SK-N-SH treated with all-trans-retinoic acid at 6 μM for 48 hours (cell line): ENCODE results near the gene CHST2.

Source experiments
- ATAC-seq: fragments of 200-7000 bp; cut with Tn5 transposase; 3 replicates; pipeline ENCODE4 v1.9.1; 2020; ENCODE audit warnings: mild to moderate bottlenecking, moderate library complexity
- ARNTL ChIP-seq: fragments of 450-650 bp; formaldehyde crosslinking; IDR thresholded peaks from 2 replicates; pipeline ENCODE4 v1.5.0; 2020; ENCODE audit warnings: low read depth, mild to moderate bottlenecking, moderate library complexity, borderline replicate concordance
- BACH2 ChIP-seq: fragments of 250-450 bp; sonication (Bioruptor Pico); IDR thresholded peaks from 2 replicates; pipeline ENCODE4 v1.9.0; 2021; ENCODE audit warnings: mild to moderate bottlenecking, borderline replicate concordance
- CSDC2 ChIP-seq: fragments of 250-450 bp; sonication (Bioruptor Pico); IDR thresholded peaks from 2 replicates; pipeline ENCODE4 v1.5.0; 2020; ENCODE audit warnings: mild to moderate bottlenecking, moderate library complexity
- ESRRG ChIP-seq: fragments of 250-450 bp; sonication (Bioruptor Pico); IDR thresholded peaks from 2 replicates; pipeline ENCODE4 v1.6.1; 2021; ENCODE audit warnings: mild to moderate bottlenecking
- GLIS3 ChIP-seq: fragments of 250-450 bp; sonication (Bioruptor Pico); IDR thresholded peaks from 2 replicates; pipeline ENCODE4 v1.5.0; 2020; ENCODE audit warnings: mild to moderate bottlenecking, moderate library complexity
- ISL1 ChIP-seq: fragments of 250-450 bp; sonication (Bioruptor Pico); IDR thresholded peaks from 2 replicates; pipeline ENCODE4 v2.1.2; 2022; ENCODE audit warnings: mild to moderate bottlenecking, moderate library complexity
- OSR1 ChIP-seq: fragments of 250-450 bp; sonication (Bioruptor Pico); IDR thresholded peaks from 2 replicates; pipeline ENCODE4 v1.8.0; 2022; ENCODE audit warnings: moderate library complexity, mild to moderate bottlenecking, inconsistent platforms
- PPARA ChIP-seq: fragments of 250-450 bp; sonication (Bioruptor Pico); IDR thresholded peaks from 2 replicates; pipeline ENCODE4 v1.5.0; 2020; ENCODE audit warnings: mild to moderate bottlenecking, borderline replicate concordance
- RARB ChIP-seq: fragments of 250-450 bp; sonication (Bioruptor Pico); IDR thresholded peaks from 2 replicates; pipeline ENCODE4 v1.8.0; 2021; ENCODE audit warnings: mild to moderate bottlenecking, moderate library complexity
- SNAI2 ChIP-seq: fragments of 250-450 bp; sonication (Bioruptor Pico); IDR thresholded peaks from 2 replicates; pipeline ENCODE4 v1.5.0; 2020; ENCODE audit warnings: mild to moderate bottlenecking, moderate library complexity
- TCF4 ChIP-seq: fragments of 250-450 bp; sonication (Bioruptor Pico); IDR thresholded peaks from 2 replicates; pipeline ENCODE4 v1.8.0; 2021; ENCODE audit warnings: mild to moderate bottlenecking, moderate library complexity, borderline replicate concordance
- TOX ChIP-seq: fragments of 250-450 bp; sonication (Bioruptor Pico); IDR thresholded peaks from 2 replicates; pipeline ENCODE4 v1.8.0; 2021; ENCODE audit warnings: mild to moderate bottlenecking, moderate library complexity, borderline replicate concordance
- ZC3H10 ChIP-seq: fragments of 250-450 bp; sonication (Bioruptor Pico); IDR thresholded peaks from 2 replicates; pipeline ENCODE4 v1.5.1; 2021; ENCODE audit warnings: mild to moderate bottlenecking, moderate library complexity
- ZFP3 ChIP-seq: fragments of 250-450 bp; sonication (Bioruptor Pico); IDR thresholded peaks from 2 replicates; pipeline ENCODE4 v1.5.0; 2020; ENCODE audit warnings: mild to moderate bottlenecking, moderate library complexity
- ZFP30 ChIP-seq: fragments of 450-650 bp; formaldehyde crosslinking; IDR thresholded peaks from 2 replicates; pipeline ENCODE4 v1.5.0; 2022; ENCODE audit warnings: mild to moderate bottlenecking, moderate library complexity
- ZNF565 ChIP-seq: fragments of 450-650 bp; formaldehyde crosslinking; conservative IDR thresholded peaks from 2 replicates; pipeline ENCODE4 v1.5.0; 2020; ENCODE audit warnings: low read depth, mild to moderate bottlenecking, moderate library complexity
- ZNF70 ChIP-seq: fragments of 450-650 bp; formaldehyde crosslinking; IDR thresholded peaks from 2 replicates; pipeline ENCODE4 v1.5.0; 2020; ENCODE audit warnings: mild to moderate bottlenecking, moderate library complexity
- ZNF8 ChIP-seq: fragments of 450-650 bp; formaldehyde crosslinking; IDR thresholded peaks from 2 replicates; pipeline ENCODE4 v1.5.0; 2020; ENCODE audit warnings: mild to moderate bottlenecking, moderate library complexity
- TF ChIP-seq, protein P1 (sequence below): fragments of 250-450 bp; sonication (Bioruptor Pico); IDR thresholded peaks from 2 replicates; pipeline ENCODE4 v1.8.0; 2021; ENCODE audit warnings: low read depth, mild to moderate bottlenecking, moderate library complexity, borderline replicate concordance
- TF ChIP-seq, protein P2 (sequence below): fragments of 250-450 bp; sonication (Bioruptor Pico); IDR thresholded peaks from 2 replicates; pipeline ENCODE4 v1.5.1; 2021; ENCODE audit warnings: mild to moderate bottlenecking, moderate library complexity
- TF ChIP-seq, protein P3 (sequence below): fragments of 250-450 bp; sonication (Bioruptor Pico); IDR thresholded peaks from 2 replicates; pipeline ENCODE4 v1.5.1; 2020; ENCODE audit warnings: low read depth, mild to moderate bottlenecking, moderate library complexity
- TF ChIP-seq, protein P4 (sequence below): fragments of 250-450 bp; sonication (Bioruptor Pico); IDR thresholded peaks from 2 replicates; pipeline ENCODE4 v1.8.0; 2020; ENCODE audit warnings: mild to moderate bottlenecking, moderate library complexity, borderline replicate concordance
- TF ChIP-seq, protein P5 (sequence below): fragments of 250-450 bp; sonication (Bioruptor Pico); IDR thresholded peaks from 2 replicates; pipeline ENCODE4 v1.5.0; 2020; ENCODE audit warnings: mild to moderate bottlenecking, moderate library complexity

The CHST2 gene

DNA sequence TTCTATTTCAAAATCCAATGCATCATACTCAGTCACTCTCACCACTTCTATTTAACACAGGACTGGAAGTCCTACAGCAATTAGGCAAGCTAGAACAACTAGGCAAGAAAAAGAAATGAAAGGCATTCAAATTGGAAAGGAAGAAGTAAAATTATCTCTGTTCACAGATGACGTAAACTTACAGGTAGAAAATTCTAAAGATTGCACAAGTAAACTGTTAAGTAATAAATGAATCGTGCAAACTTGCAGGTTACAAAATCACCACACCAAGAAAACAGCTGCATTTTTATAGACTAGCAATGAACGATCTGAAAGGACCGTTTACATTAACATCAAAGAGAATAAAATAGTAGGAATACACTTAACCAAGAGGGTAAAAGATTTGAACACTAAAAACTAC lies 36.2 kb downstream of the CHST2 start:
- ATAC-seq = no peak
- TF ChIP-seq ARNTL (CRISPR knock-in tag) (no peak), PPARA (no peak), GLIS3 (CRISPR knock-in tag) (no peak), CSDC2 (CRISPR knock-in tag) (no peak), TOX (CRISPR knock-in tag) (no peak), ZNF8 (no peak)

DNA sequence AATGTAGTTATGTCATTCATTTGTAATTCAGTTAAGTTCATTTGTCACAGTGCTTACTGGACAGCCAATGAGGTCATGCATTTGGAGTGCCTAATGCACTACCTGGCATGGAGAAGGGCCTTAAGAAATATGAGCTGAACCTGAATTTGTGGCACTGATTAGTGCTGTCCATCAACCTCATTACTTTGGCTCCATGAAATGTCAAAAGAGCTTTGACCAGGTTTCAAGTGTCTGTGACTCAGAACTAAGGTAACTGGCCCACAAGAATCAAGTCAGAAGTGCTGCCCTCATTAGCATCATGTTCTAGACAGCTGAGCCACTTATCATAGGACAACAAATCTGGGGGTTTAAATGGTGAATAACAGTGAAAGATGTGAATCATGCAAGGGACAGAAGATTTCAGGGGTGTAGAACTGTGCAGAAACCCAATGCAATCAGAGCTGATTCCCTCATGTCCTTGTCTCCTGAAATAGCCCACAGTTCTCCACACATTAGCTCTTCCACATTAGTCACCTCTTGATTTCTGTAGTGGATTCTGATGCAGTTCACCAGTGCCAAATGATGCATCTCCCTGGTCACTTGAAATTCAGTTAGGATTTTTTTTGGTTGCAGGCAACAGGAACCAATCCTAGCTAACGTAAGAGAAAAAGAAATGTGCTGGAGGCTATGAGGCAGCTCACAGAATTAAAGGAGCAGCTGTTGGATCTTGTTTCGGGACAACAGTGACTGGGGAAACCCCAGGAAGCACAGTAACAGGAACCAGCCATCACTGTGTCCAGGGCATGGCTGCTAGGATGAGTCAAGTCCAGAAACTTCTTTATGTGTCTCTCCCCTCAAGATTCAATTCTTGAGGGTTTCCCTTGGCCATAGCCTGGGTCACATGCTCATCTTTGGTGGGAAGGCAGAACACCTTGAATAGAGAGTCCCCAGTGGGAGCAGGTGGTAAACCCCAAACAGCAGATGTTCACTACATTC lies 38.7 kb downstream of the CHST2 start:
- ATAC-seq = peak; percentile 68
- TF ChIP-seq ZFP30 (CRISPR knock-in tag) (no peak), ZNF70 (no peak), ESRRG (no peak), CSDC2 (CRISPR knock-in tag) (no peak), ARNTL (CRISPR knock-in tag) (no peak), ZC3H10 (no peak), PPARA (no peak), TOX (CRISPR knock-in tag) (no peak), TCF4 (CRISPR knock-in tag) (no peak), ISL1 (CRISPR knock-in tag) (no peak; the same call in 1 of the 2 replicates), GLIS3 (CRISPR knock-in tag) (no peak), ZNF8 (no peak), ZNF565 (CRISPR knock-in tag) (no peak), OSR1 (CRISPR knock-in tag) (no peak), BACH2 (CRISPR knock-in tag) (no peak)
- TF ChIP-seq, protein P1, sequence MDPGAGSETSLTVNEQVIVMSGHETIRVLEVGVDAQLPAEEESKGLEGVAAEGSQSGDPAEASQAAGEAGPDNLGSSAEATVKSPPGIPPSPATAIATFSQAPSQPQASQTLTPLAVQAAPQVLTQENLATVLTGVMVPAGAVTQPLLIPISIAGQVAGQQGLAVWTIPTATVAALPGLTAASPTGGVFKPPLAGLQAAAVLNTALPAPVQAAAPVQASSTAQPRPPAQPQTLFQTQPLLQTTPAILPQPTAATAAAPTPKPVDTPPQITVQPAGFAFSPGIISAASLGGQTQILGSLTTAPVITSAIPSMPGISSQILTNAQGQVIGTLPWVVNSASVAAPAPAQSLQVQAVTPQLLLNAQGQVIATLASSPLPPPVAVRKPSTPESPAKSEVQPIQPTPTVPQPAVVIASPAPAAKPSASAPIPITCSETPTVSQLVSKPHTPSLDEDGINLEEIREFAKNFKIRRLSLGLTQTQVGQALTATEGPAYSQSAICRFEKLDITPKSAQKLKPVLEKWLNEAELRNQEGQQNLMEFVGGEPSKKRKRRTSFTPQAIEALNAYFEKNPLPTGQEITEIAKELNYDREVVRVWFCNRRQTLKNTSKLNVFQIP (CRISPR knock-in tag) = no peak
- TF ChIP-seq, protein P2, sequence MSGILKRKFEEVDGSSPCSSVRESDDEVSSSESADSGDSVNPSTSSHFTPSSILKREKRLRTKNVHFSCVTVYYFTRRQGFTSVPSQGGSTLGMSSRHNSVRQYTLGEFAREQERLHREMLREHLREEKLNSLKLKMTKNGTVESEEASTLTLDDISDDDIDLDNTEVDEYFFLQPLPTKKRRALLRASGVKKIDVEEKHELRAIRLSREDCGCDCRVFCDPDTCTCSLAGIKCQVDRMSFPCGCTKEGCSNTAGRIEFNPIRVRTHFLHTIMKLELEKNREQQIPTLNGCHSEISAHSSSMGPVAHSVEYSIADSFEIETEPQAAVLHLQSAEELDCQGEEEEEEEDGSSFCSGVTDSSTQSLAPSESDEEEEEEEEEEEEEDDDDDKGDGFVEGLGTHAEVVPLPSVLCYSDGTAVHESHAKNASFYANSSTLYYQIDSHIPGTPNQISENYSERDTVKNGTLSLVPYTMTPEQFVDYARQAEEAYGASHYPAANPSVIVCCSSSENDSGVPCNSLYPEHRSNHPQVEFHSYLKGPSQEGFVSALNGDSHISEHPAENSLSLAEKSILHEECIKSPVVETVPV = no peak
- TF ChIP-seq, protein P3, sequence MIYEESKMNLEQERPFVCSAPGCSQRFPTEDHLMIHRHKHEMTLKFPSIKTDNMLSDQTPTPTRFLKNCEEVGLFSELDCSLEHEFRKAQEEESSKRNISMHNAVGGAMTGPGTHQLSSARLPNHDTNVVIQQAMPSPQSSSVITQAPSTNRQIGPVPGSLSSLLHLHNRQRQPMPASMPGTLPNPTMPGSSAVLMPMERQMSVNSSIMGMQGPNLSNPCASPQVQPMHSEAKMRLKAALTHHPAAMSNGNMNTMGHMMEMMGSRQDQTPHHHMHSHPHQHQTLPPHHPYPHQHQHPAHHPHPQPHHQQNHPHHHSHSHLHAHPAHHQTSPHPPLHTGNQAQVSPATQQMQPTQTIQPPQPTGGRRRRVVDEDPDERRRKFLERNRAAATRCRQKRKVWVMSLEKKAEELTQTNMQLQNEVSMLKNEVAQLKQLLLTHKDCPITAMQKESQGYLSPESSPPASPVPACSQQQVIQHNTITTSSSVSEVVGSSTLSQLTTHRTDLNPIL (CRISPR knock-in tag) = no peak
- TF ChIP-seq, protein P4, sequence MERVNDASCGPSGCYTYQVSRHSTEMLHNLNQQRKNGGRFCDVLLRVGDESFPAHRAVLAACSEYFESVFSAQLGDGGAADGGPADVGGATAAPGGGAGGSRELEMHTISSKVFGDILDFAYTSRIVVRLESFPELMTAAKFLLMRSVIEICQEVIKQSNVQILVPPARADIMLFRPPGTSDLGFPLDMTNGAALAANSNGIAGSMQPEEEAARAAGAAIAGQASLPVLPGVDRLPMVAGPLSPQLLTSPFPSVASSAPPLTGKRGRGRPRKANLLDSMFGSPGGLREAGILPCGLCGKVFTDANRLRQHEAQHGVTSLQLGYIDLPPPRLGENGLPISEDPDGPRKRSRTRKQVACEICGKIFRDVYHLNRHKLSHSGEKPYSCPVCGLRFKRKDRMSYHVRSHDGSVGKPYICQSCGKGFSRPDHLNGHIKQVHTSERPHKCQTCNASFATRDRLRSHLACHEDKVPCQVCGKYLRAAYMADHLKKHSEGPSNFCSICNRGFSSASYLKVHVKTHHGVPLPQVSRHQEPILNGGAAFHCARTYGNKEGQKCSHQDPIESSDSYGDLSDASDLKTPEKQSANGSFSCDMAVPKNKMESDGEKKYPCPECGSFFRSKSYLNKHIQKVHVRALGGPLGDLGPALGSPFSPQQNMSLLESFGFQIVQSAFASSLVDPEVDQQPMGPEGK (CRISPR knock-in tag) = no peak

DNA sequence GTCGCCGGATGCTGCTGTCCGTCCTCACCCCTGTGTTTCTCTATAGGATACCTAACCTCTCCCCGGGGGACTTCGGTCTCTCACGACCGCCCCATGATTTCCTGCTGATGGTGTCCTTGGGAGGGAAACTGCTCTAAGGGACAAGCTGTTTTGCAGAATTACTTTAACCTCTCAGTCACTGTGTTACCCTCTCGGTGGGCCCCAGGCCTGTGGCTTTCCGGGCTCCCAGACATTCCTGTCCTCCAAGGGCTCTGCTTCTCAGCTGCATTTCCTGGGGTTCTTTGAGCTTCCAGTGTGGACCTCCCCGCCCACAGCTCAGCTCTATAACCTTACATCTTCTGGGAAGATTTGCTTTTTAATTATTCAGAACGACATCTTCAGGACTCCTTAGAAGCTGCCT lies 40.9 kb downstream of the CHST2 start:
- ATAC-seq = no peak
- TF ChIP-seq ESRRG (no peak), RARB (CRISPR knock-in tag) (no peak), ZFP3 (CRISPR knock-in tag) (no peak), SNAI2 (CRISPR knock-in tag) (no peak), ZFP30 (CRISPR knock-in tag) (no peak), ZNF8 (no peak)
- TF ChIP-seq, protein P4 (CRISPR knock-in tag) = no peak
- TF ChIP-seq, protein P3 (CRISPR knock-in tag) = no peak
- TF ChIP-seq, protein P5, sequence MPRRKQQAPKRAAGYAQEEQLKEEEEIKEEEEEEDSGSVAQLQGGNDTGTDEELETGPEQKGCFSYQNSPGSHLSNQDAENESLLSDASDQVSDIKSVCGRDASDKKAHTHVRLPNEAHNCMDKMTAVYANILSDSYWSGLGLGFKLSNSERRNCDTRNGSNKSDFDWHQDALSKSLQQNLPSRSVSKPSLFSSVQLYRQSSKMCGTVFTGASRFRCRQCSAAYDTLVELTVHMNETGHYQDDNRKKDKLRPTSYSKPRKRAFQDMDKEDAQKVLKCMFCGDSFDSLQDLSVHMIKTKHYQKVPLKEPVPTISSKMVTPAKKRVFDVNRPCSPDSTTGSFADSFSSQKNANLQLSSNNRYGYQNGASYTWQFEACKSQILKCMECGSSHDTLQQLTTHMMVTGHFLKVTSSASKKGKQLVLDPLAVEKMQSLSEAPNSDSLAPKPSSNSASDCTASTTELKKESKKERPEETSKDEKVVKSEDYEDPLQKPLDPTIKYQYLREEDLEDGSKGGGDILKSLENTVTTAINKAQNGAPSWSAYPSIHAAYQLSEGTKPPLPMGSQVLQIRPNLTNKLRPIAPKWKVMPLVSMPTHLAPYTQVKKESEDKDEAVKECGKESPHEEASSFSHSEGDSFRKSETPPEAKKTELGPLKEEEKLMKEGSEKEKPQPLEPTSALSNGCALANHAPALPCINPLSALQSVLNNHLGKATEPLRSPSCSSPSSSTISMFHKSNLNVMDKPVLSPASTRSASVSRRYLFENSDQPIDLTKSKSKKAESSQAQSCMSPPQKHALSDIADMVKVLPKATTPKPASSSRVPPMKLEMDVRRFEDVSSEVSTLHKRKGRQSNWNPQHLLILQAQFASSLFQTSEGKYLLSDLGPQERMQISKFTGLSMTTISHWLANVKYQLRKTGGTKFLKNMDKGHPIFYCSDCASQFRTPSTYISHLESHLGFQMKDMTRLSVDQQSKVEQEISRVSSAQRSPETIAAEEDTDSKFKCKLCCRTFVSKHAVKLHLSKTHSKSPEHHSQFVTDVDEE (CRISPR knock-in tag) = no peak
